HG02870 (cell line): ENCODE data around the gene LRRN2.

Source experiments
- ATAC-seq: cut with Tn5 transposase; IDR thresholded peaks from one replicate; pipeline ENCODE4 v1.9.1; 2021; ENCODE audit warnings: mild to moderate bottlenecking, moderate library complexity; ENCODE audit not compliant: unreplicated experiment

LRRN2 gene

GRCh38 chr1:204712708-204713430, 27.3 kb upstream of the LRRN2 start:
- ATAC-seq, result no peak

- no peak for ATAC-seq
Measured at GRCh38 chr1:204711947-204712701, 26.6 kb upstream of the LRRN2 start.

GRCh38 chr1:204711103-204711946, 25.8 kb upstream of the LRRN2 start:
- ATAC-seq, result no peak

- ATAC-seq, result no peak
Measured at GRCh38 chr1:204709960-204710912, 24.7 kb upstream of the LRRN2 start.

GRCh38 chr1:204709021-204709420, 23.5 kb upstream of the LRRN2 start:
- ATAC-seq, result no peak

GRCh38 chr1:204706838-204707509, 21.4 kb upstream of the LRRN2 start:
- no peak for ATAC-seq

- no peak for ATAC-seq
Measured at GRCh38 chr1:204705888-204706837, 20.6 kb upstream of the LRRN2 start.

- ATAC-seq, result no peak
Measured at GRCh38 chr1:204705493-204705811, 19.9 kb upstream of the LRRN2 start.

- no peak for ATAC-seq
Measured at GRCh38 chr1:204704794-204705492, 19.4 kb upstream of the LRRN2 start.

- ATAC-seq, result no peak
Measured at GRCh38 chr1:204703826-204704612, 18.5 kb upstream of the LRRN2 start.

- ATAC-seq, result no peak
Measured at GRCh38 chr1:204703268-204703664, 17.7 kb upstream of the LRRN2 start.

GRCh38 chr1:204702552-204703267, 17.2 kb upstream of the LRRN2 start:
- ATAC-seq, result no peak

- no peak for ATAC-seq
Measured at GRCh38 chr1:204701229-204701628, 15.7 kb upstream of the LRRN2 start.

GRCh38 chr1:204697893-204698292, 12.4 kb upstream of the LRRN2 start:
- no peak for ATAC-seq

GRCh38 chr1:204696606-204697005, 11.1 kb upstream of the LRRN2 start:
- ATAC-seq, result no peak

- no peak for ATAC-seq
Measured at GRCh38 chr1:204695692-204696091, 10.2 kb upstream of the LRRN2 start.

- no peak for ATAC-seq
Measured at GRCh38 chr1:204694145-204694544, 8.6 kb upstream of the LRRN2 start.
